ENCODE data around the gene PTTG1IP2. TPM values are rescaled to one million over a fixed set of nuclear protein-coding genes. Genes with fewer than 3 reads are reported as not detected.

PTTG1IP2 gene
- total RNA-seq, 1 experiment from 2014 or later: not detected

GRCh38 chr7:90474284-90475210 lies 5.1 kb downstream of the PTTG1IP2 start:
- DNase-seq (ENCODE audit: low spot score): peak; percentile 97

- no peak for DNase-seq (ENCODE audit: low spot score)
These were observed 13.8 kb downstream of the PTTG1IP2 start for GRCh38 chr7:90483251-90483650.

DNA sequence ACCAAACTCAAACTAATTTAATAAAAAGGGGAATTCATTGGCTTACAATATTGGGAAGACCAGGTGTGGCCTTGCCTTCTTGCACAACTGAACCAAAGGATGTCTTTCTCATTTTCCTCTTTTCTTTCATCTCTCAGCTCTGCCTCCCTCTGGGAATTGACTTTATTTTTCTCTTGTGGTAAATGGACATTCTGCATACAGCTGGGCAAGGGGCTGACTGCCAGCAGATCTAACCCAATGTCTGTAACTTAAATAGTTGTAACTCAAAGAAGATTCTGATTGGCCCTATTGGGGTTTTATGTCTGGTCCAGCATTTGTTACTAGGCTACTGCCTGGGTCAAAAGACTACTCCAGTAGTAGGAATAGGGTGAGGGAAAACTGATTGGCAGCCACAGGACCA lies 15.3 kb downstream of the PTTG1IP2 start:
- DNase-seq (ENCODE audit: low spot score): no peak

DNA sequence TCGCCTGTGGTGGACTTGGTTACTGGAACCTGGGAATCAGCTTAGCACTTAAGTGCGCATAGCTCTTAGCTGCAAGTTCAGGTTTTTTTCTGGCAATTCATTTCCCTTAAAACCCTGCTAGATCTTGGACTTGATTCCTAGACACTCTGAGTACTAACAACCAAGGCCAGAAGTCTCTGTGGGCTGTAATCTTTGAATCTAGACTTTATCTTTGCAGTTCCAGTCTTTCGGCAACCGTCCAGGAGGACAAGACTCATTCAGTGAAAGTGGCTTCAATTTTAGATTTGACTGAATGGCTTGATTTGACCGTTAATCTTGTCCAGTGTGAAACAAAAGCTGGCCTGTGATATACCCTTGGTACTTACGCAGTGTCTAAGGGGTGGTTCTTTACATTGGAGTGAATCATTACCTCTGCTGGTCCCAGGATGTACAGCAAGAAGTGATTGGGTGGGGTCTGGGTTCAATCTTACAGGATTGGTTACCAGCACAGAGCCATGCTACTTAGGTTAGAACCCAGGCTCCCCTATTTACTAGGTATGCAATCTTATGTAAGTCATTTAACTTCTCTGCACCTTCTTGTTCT lies 16.4 kb downstream of the PTTG1IP2 start:
- DNase-seq (ENCODE audit: low spot score): no peak

GRCh38 chr7:90487808-90488207 lies 18.4 kb downstream of the PTTG1IP2 start:
- no peak for DNase-seq (ENCODE audit: low spot score)

DNA sequence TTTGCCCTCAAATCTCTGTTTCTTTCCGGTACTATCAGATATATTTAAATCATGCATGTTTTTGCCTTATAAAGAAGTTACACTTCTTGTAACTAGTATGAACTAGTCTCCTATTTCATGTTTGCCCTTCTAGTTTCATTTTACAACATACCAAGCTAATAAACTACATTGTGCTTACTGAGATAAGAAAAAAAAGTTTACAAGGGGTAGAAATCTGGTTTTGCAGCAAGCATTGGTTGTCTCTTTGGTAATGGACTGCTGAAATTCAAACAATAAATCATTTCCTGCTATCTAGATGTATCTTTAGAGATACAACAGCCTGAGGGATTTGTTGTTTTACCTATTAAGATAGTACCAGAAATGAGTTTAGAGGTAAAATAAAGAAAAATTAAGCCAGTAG lies 18.8 kb downstream of the PTTG1IP2 start:
- no peak for DNase-seq (ENCODE audit: low spot score)

GRCh38 chr7:90492250-90492649 lies 22.8 kb downstream of the PTTG1IP2 start:
- no peak for DNase-seq (ENCODE audit: low spot score)

DNA sequence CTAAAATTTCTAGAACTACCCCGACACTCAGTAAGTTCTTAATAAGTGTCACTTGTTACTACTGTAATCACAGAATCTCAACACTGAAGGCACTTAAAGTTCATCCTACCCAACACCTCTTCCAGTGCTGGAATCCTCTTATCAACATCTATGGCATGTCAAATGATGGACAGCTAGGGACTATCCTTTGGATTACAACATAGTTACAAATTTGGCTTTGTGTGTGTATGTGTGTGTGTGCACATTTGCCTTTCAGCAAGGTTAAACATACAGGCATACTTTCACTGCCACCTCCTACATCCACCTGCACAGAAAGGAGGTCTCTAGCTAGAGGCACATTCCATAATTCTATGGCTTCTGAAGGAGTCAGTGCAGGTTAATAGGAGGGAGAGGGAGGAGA lies 25.8 kb downstream of the PTTG1IP2 start:
- DNase-seq (ENCODE audit: low spot score): no peak

- DNase-seq (ENCODE audit: low spot score): no peak
These were observed 33.1 kb downstream of the PTTG1IP2 start for GRCh38 chr7:90502539-90502938.

DNA sequence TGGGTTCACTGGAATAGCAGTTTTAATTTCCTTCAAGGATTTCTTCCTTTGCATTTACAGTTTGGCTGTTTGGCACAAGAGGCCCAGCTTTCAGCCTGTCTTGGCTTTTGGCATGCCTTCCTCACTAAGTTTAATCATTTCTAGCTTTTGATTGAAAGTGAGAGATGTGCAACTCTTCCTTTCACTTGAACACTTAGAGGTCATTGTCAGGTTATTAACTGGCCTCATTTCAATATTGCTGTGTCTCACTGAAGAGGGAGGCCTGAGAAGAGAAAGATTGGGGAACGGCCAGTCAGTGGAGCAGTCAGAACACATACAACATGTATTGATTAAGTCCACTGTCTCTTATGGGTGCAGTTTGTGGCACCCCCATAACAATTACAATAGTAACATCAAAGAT lies 33.9 kb downstream of the PTTG1IP2 start:
- DNase-seq (ENCODE audit: low spot score): no peak

DNA sequence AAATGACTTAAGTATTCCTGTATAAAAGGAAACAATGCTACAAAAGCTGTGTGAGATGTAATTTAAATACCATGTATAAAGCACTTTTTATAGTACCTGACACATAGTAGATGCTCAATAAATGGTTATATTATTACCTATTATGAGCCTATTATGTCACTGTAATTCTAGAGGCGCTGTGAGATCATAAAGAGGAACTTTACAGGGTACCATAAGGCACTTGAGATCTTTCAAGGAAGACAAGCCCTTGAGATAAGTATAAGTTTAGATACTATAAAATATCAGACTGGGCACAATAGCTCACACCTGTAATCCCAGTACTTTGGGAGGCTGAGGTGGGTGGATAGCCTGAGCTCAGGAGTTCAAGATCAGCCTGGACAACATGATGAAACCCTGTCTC lies 38.3 kb downstream of the PTTG1IP2 start:
- DNase-seq (ENCODE audit: low spot score): no peak

GRCh38 chr7:90511776-90512175 lies 42.3 kb downstream of the PTTG1IP2 start:
- DNase-seq (ENCODE audit: low spot score): no peak

DNA sequence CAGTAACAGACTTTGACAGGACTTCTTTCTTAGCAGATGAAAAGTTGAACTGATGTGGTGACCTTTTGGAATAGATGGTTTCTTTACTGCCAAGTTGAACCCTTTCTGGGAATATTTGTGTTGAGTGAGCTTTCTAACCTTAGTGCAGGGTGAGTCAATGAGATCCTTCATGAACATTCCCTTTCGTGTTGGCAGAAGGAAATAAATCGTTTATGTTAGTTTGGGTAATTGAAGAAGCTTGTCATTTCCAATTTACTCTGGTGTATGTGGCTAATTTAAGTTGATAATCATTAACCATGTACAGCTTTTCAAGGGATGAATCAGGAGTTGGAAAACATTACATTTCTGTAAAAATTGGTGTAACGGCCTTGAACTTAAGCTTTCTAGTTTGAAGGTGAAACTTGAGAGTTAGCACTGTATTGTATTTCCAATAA lies 43.4 kb downstream of the PTTG1IP2 start:
- no peak for DNase-seq (ENCODE audit: low spot score)

DNA sequence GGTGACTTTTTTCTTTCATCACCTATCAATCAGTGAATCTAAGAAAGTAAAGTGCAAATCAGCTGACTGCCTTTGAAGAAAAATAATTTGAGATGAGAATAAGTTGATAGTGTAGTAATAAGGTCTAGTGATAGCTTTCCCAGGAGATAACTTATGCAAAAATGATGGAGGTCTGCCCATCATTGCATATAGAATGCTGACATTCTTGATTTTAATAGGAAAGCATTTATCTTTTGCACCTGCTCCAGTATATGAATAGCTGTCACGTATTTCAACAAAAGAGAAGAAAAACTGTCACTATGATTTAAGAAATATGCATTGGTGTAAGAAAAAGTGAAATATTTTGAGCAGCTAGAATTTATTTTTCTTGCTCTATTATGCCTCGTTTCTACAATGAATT lies 46.8 kb downstream of the PTTG1IP2 start:
- DNase-seq (ENCODE audit: low spot score): no peak

GRCh38 chr7:90518630-90519029 lies 49.2 kb downstream of the PTTG1IP2 start:
- DNase-seq (ENCODE audit: low spot score): no peak

DNA sequence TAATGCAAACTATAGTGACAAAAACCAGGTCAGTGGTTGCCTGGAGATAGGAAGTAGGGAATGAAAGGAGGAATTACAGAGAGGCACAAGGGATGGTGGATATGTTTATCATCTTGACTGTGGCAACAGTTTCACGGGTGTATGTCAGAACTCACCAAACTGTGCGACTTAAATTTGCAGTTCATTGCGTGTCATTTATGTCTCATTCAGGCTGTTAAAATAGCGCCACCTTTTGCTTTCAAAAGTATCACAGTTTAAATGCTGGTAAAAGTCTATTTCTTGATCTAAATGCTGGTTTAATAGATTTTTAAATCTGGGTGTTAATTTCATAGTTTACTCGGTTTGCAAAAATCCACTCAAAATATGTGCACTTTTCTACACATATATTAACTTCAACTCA lies 51.0 kb downstream of the PTTG1IP2 start:
- DNase-seq (ENCODE audit: low spot score): no peak

DNA sequence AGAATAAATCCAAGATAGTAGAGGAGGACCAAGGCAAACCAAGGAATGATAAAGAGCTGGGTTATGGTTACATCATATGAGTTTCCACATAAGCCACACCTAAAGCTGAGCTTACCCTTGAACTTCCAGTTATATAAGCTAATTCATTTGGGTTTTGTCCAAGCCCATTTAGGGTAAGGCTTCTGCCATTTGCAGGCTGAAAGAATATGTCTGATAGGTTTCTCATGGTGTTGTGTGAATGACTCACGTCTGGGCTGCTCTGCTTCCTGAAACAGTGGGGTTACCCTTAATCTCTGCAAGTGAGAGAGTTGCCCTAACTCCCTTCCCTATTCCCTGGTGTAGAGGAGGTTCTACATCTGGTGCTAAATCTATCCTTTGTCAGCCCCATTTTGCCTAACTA lies 60.8 kb downstream of the PTTG1IP2 start:
- peak; percentile 42 for DNase-seq (ENCODE audit: low spot score)

- DNase-seq (ENCODE audit: low spot score): no peak
These were observed 62.9 kb downstream of the PTTG1IP2 start for GRCh38 chr7:90532231-90532929.

DNA sequence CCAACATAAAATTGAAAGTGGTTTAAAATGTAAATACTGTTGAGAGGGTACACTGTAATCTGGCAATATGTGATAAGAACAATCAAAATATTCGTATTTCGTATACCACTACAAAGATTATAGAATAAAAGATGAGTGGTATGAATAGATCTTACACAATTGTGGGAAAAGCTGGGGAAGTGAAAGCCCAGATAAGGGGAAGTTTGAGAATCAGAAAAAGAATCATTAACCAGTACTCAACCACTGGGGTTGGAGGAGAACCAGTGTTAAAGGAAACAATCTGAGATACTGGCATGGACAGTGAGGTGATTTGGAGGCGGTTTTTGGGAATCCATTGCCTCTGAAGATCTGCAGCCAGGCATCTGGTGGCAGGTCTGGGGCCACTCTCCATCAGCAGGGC lies 67.0 kb downstream of the PTTG1IP2 start:
- DNase-seq (ENCODE audit: low spot score): no peak

- DNase-seq (ENCODE audit: low spot score): no peak
These were observed 69.0 kb downstream of the PTTG1IP2 start for GRCh38 chr7:90538405-90538804.

DNA sequence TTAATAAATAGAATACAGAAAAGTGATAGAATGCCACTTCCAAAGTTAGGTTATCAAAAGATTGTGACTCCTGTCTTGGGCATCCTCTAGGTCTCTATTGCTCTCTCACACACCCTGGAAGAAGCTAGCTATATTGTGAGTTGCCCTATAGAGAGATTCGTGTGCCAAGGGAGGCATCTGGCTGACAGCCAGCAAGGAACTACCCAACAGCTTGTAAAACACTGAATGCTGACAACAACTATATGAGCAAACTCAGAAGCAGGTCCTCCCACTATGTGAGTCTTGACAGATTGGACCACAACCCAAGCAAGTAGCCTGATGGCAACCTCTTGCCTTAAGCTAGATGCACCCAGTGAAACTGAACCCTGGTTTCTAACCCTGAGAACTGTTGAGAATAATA lies 71.0 kb downstream of the PTTG1IP2 start:
- no peak for DNase-seq (ENCODE audit: low spot score)

- no peak for DNase-seq (ENCODE audit: low spot score)
These were observed 81.6 kb downstream of the PTTG1IP2 start for GRCh38 chr7:90551036-90551435.

DNA sequence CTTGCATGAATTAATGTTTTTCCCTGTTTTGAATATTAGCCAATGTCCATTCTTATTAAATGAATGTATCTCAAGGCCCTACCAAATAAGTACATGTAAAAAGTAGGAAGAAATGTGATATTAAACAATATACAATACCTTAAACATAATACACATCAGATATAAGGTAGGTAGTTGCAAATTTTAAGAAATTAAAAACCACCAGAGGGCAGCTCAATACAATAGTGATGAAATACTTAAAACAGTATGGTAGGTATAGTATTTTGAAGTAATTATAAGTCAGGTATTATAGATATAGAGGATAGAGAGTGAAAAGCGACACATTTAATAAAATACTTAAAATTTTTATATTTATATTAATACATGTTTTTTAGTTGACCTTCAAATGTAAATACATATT lies 83.1 kb downstream of the PTTG1IP2 start:
- peak; percentile 20 for DNase-seq (ENCODE audit: low spot score)

Data from A172 (cell line).